NCI-H82 (cell line): Measurements from ENCODE around the gene MGAT4A.

Experiments used
- DNase-seq: peaks from one replicate; lab custom pipeline; 2025; lab: John Stamatoyannopoulos, UW

MGAT4A gene

GRCh38 chr2:98658816-98659490 lies 72.0 kb downstream of the MGAT4A start:
- DNase-seq: no peak

GRCh38 chr2:98656800-98657199 lies 74.1 kb downstream of the MGAT4A start:
- DNase-seq: no peak

- no peak for DNase-seq
These were observed 76.0 kb downstream of the MGAT4A start for GRCh38 chr2:98654699-98655495.

- DNase-seq: no peak
These were observed 79.9 kb downstream of the MGAT4A start for GRCh38 chr2:98650998-98651397.

GRCh38 chr2:98649992-98650375 lies 80.9 kb downstream of the MGAT4A start:
- no peak for DNase-seq

- DNase-seq: peak; percentile 89
These were observed 81.6 kb downstream of the MGAT4A start for GRCh38 chr2:98649135-98649991.

- DNase-seq: no peak
These were observed 82.5 kb downstream of the MGAT4A start for GRCh38 chr2:98648451-98648850.

- DNase-seq: no peak
These were observed 83.3 kb downstream of the MGAT4A start for GRCh38 chr2:98647636-98648035.

GRCh38 chr2:98643496-98644100 lies 87.3 kb downstream of the MGAT4A start:
- DNase-seq: no peak

GRCh38 chr2:98637401-98638147 lies 93.4 kb downstream of the MGAT4A start:
- no peak for DNase-seq

- peak; percentile 54 for DNase-seq
These were observed 96.4 kb downstream of the MGAT4A start for GRCh38 chr2:98634406-98635092.

- DNase-seq: no peak
These were observed 98.6 kb downstream of the MGAT4A start for GRCh38 chr2:98632351-98632750.

- no peak for DNase-seq
These were observed 107.3 kb downstream of the MGAT4A start for GRCh38 chr2:98623657-98624056.

GRCh38 chr2:98617149-98617548 lies 113.8 kb downstream of the MGAT4A start:
- no peak for DNase-seq

GRCh38 chr2:98615481-98615880 lies 115.5 kb downstream of the MGAT4A start:
- DNase-seq: no peak

- DNase-seq: no peak
These were observed 116.8 kb downstream of the MGAT4A start for GRCh38 chr2:98614024-98614739.

GRCh38 chr2:98608962-98609604 lies 121.8 kb downstream of the MGAT4A start:
- peak; percentile 26 for DNase-seq

- DNase-seq: peak; percentile 91
These were observed 122.6 kb downstream of the MGAT4A start, which contains the start of the genes COA5 and UNC50 for GRCh38 chr2:98608116-98608961. Gene COA5, minus strand, starts transcription at chr2:98608512. Its CDS starts 107 bp downstream, at chr2:98608405. Gene UNC50, plus strand, starts transcription at chr2:98608589. Its CDS starts 1,171 bp downstream, at chr2:98609760.
